Measurements from ENCODE around the gene HERC2. TPM values are rescaled to one million over a fixed set of nuclear protein-coding genes. Genes with fewer than 3 reads are reported as not detected.
A peak's percentile ranks its signal among the peaks of the same experiment; 100 is the strongest.
"Not testable (repeated sequence)": the region's sequence is repeated elsewhere in the genome, so short reads cannot be mapped to it uniquely, and the experiment has no call there.

HERC2 gene
- total RNA-seq: 50.4 and 53.6 TPM in 2 replicates

GRCh38 chr15:28322129-28322588 is at the start of gene HERC2:
TSS of gene HERC2 (minus strand) at chr15:28322179. CDS start at chr15:28321433, 746 bp downstream.
- not testable (repeated sequence) for DNase-seq (ENCODE audit: insufficient read length, low spot score, missing footprints); H3K36me3 ChIP-seq (ENCODE audit: insufficient read depth, low read length); H3K4me1 ChIP-seq (ENCODE audit: insufficient read depth, low read length); H3K27me3 ChIP-seq (ENCODE audit: insufficient read depth, low read length); H2AFZ ChIP-seq (ENCODE audit: low read length); H3K9me3 ChIP-seq (ENCODE audit: low read depth, low read length); H4K20me1 ChIP-seq (ENCODE audit: insufficient read depth, low read length); H3K27ac ChIP-seq (ENCODE audit: low read depth, low read length)
- H3K4me2 ChIP-seq (ENCODE audit: insufficient read depth, low read length): peak within 1 kb of the TSS; percentile 65
- peak within 1 kb of the TSS; percentile 61 for H3K4me3 ChIP-seq (ENCODE audit: insufficient read depth, low read length)
- peaks cover 16% of the 10 kb centered on the region for H3K79me2 ChIP-seq (ENCODE audit: insufficient read depth, low read length)

- H3K27me3 ChIP-seq (ENCODE audit: insufficient read depth, low read length); H3K4me2 ChIP-seq (ENCODE audit: insufficient read depth, low read length); H3K9me3 ChIP-seq (ENCODE audit: low read depth, low read length); H4K20me1 ChIP-seq (ENCODE audit: insufficient read depth, low read length); H3K79me2 ChIP-seq (ENCODE audit: insufficient read depth, low read length); H2AFZ ChIP-seq (ENCODE audit: low read length); H3K36me3 ChIP-seq (ENCODE audit: insufficient read depth, low read length); DNase-seq (ENCODE audit: insufficient read length, low spot score, missing footprints); H3K27ac ChIP-seq (ENCODE audit: low read depth, low read length); H3K4me1 ChIP-seq (ENCODE audit: insufficient read depth, low read length); H3K4me3 ChIP-seq (ENCODE audit: insufficient read depth, low read length): not testable (repeated sequence)
These were observed 43.5 kb upstream of the HERC2 start for GRCh38 chr15:28365502-28365901.

DNA sequence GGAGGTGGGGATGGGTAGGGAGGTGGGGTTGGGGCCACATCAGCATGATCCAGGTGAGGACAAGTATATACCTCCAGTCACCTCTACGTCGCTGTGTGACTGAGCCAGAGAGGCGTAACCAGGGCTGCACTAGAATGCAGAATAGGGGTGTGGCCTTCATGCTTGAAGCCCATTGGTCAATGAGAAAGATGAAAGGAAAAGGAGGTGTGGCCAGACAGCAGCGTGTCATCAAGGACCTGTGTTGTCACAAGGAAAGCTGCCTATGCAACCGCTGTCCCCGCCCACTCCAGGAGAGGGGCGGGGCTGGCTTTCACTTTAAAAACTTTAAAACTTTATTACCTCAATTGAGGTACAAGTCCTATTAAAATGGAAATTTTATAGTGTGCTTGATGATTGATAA is 36.0 kb upstream of the HERC2 start, which contains the start of gene GOLGA6L24:
Gene GOLGA6L24 (minus strand): TSS at position 101 of the 400 bp plus-strand sequence. CDS start 61 bp downstream, at position 40.
- DNase-seq (ENCODE audit: insufficient read length, low spot score, missing footprints); H3K4me1 ChIP-seq (ENCODE audit: insufficient read depth, low read length); H3K79me2 ChIP-seq (ENCODE audit: insufficient read depth, low read length); H4K20me1 ChIP-seq (ENCODE audit: insufficient read depth, low read length); H3K4me3 ChIP-seq (ENCODE audit: insufficient read depth, low read length); H3K27me3 ChIP-seq (ENCODE audit: insufficient read depth, low read length); H3K9me3 ChIP-seq (ENCODE audit: low read depth, low read length); H3K4me2 ChIP-seq (ENCODE audit: insufficient read depth, low read length); H2AFZ ChIP-seq (ENCODE audit: low read length); H3K27ac ChIP-seq (ENCODE audit: low read depth, low read length); H3K36me3 ChIP-seq (ENCODE audit: insufficient read depth, low read length): not testable (repeated sequence)

DNA sequence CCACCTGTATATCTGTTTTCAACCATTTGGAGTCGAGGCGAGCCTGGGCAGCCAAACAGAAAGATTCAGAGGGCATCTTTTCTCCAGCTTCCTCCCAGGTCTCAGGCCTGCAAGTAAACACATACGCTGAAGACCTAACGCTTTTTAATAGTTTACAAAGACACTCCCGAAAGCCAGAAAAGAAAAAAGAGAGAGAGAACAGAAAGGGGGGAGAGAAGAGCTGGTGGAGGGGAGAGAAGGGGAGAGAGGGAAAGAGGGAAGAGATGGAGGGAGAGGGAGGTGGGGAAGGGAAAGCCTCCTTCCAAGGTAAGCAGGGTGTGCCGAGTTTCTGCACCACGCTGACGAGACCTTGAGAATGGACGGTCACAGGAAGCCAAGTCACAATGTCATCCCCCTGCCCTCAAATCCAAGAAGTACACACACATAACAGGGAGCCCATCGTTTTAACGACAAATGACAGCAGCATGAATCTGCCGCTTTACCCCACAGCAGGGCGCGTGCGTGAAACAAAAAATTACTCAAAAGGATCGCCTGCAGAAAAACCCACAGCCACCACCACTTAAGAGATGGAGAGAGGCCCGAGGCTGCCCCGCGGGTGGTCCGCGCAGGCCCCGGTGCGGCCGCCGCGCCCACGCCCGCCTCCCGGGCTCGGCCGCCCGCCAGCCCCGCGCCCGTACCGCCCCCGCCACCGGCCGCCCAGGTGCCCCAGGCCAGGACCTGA is 461 bp downstream of the HERC2 start:
- peak overlapping the region; percentile 61 for H3K4me3 ChIP-seq (ENCODE audit: insufficient read depth, low read length)
- H3K27ac ChIP-seq (ENCODE audit: low read depth, low read length): not testable (repeated sequence)

DNA sequence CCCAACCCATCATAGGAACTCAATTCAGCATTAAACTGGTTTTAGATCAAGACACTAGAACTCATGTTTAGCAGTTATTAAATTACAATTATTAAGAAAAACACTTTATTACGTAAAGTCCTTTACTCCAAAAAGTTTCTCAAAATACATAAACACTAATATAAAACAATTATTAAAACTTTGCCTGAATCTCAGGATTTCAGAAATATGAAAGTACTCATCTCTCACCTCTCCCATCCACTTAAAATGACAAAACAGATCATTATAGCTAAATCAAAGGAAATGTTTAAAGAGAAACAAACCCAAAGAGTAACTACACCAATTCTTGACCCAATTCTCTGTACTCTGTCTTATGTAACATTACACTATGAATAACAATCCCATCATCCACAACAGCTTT is 2.3 kb downstream of the HERC2 start:
- not testable (repeated sequence) for H3K9me3 ChIP-seq (ENCODE audit: low read depth, low read length); H3K4me1 ChIP-seq (ENCODE audit: insufficient read depth, low read length); H3K4me2 ChIP-seq (ENCODE audit: insufficient read depth, low read length); H4K20me1 ChIP-seq (ENCODE audit: insufficient read depth, low read length); H2AFZ ChIP-seq (ENCODE audit: low read length); H3K27me3 ChIP-seq (ENCODE audit: insufficient read depth, low read length); H3K27ac ChIP-seq (ENCODE audit: low read depth, low read length); DNase-seq (ENCODE audit: insufficient read length, low spot score, missing footprints); H3K4me3 ChIP-seq (ENCODE audit: insufficient read depth, low read length); H3K36me3 ChIP-seq (ENCODE audit: insufficient read depth, low read length)
- peaks cover 27% of the 10 kb centered on the region for H3K79me2 ChIP-seq (ENCODE audit: insufficient read depth, low read length)

More for the DNA sequence above, 461 bp downstream of the HERC2 start:
- H3K36me3 ChIP-seq (ENCODE audit: insufficient read depth, low read length); DNase-seq (ENCODE audit: insufficient read length, low spot score, missing footprints); H3K4me1 ChIP-seq (ENCODE audit: insufficient read depth, low read length); H3K27me3 ChIP-seq (ENCODE audit: insufficient read depth, low read length); H2AFZ ChIP-seq (ENCODE audit: low read length); H3K9me3 ChIP-seq (ENCODE audit: low read depth, low read length); H4K20me1 ChIP-seq (ENCODE audit: insufficient read depth, low read length): not testable (repeated sequence)
- peak overlapping the region; percentile 65 for H3K4me2 ChIP-seq (ENCODE audit: insufficient read depth, low read length)
- peaks cover 20% of the 10 kb centered on the region for H3K79me2 ChIP-seq (ENCODE audit: insufficient read depth, low read length)

GRCh38 chr15:28318828-28319227 is 3.2 kb downstream of the HERC2 start:
- H3K9me3 ChIP-seq (ENCODE audit: low read depth, low read length); H3K36me3 ChIP-seq (ENCODE audit: insufficient read depth, low read length); H3K27me3 ChIP-seq (ENCODE audit: insufficient read depth, low read length); H4K20me1 ChIP-seq (ENCODE audit: insufficient read depth, low read length); H3K4me1 ChIP-seq (ENCODE audit: insufficient read depth, low read length); H3K27ac ChIP-seq (ENCODE audit: low read depth, low read length); H2AFZ ChIP-seq (ENCODE audit: low read length); H3K4me3 ChIP-seq (ENCODE audit: insufficient read depth, low read length); DNase-seq (ENCODE audit: insufficient read length, low spot score, missing footprints); H3K4me2 ChIP-seq (ENCODE audit: insufficient read depth, low read length): not testable (repeated sequence)
- H3K79me2 ChIP-seq (ENCODE audit: insufficient read depth, low read length): peaks cover 32% of the 10 kb centered on the region

DNA sequence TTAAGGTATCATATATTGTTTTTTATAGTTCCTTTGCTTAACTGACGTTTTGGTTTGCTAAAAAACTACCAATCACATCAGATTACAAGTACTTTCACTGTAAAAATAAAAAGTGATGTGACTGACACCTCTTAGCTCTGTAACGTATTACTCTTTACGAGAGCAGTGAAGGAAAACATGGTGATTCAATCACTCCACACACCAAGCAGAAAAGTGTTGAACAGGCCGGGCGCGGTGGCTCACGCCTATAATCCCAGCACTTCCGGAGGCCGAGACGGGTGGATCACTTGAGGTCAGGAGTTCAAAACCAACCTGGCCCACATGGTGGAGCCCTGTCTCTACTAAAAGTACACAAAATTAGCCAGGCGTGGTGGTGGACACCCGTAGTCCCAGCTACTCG is 3.9 kb downstream of the HERC2 start:
- H3K9me3 ChIP-seq (ENCODE audit: low read depth, low read length); H3K27me3 ChIP-seq (ENCODE audit: insufficient read depth, low read length); H3K27ac ChIP-seq (ENCODE audit: low read depth, low read length); H3K36me3 ChIP-seq (ENCODE audit: insufficient read depth, low read length); H3K4me3 ChIP-seq (ENCODE audit: insufficient read depth, low read length); H4K20me1 ChIP-seq (ENCODE audit: insufficient read depth, low read length); DNase-seq (ENCODE audit: insufficient read length, low spot score, missing footprints); H2AFZ ChIP-seq (ENCODE audit: low read length); H3K4me1 ChIP-seq (ENCODE audit: insufficient read depth, low read length); H3K4me2 ChIP-seq (ENCODE audit: insufficient read depth, low read length): not testable (repeated sequence)
- H3K79me2 ChIP-seq (ENCODE audit: insufficient read depth, low read length): peaks cover 36% of the 10 kb centered on the region

GRCh38 chr15:28316958-28317357 is 5.0 kb downstream of the HERC2 start:
- not testable (repeated sequence) for H3K4me1 ChIP-seq (ENCODE audit: insufficient read depth, low read length); H3K4me3 ChIP-seq (ENCODE audit: insufficient read depth, low read length); H3K4me2 ChIP-seq (ENCODE audit: insufficient read depth, low read length); H4K20me1 ChIP-seq (ENCODE audit: insufficient read depth, low read length); H2AFZ ChIP-seq (ENCODE audit: low read length); H3K36me3 ChIP-seq (ENCODE audit: insufficient read depth, low read length); H3K9me3 ChIP-seq (ENCODE audit: low read depth, low read length); H3K27ac ChIP-seq (ENCODE audit: low read depth, low read length); H3K27me3 ChIP-seq (ENCODE audit: insufficient read depth, low read length); DNase-seq (ENCODE audit: insufficient read length, low spot score, missing footprints)
- peaks cover 36% of the 10 kb centered on the region for H3K79me2 ChIP-seq (ENCODE audit: insufficient read depth, low read length)

- not testable (repeated sequence) for H3K36me3 ChIP-seq (ENCODE audit: insufficient read depth, low read length); H3K9me3 ChIP-seq (ENCODE audit: low read depth, low read length); H3K4me3 ChIP-seq (ENCODE audit: insufficient read depth, low read length); DNase-seq (ENCODE audit: insufficient read length, low spot score, missing footprints); H3K27ac ChIP-seq (ENCODE audit: low read depth, low read length); H2AFZ ChIP-seq (ENCODE audit: low read length); H4K20me1 ChIP-seq (ENCODE audit: insufficient read depth, low read length); H3K27me3 ChIP-seq (ENCODE audit: insufficient read depth, low read length); H3K4me1 ChIP-seq (ENCODE audit: insufficient read depth, low read length); H3K4me2 ChIP-seq (ENCODE audit: insufficient read depth, low read length)
- H3K79me2 ChIP-seq (ENCODE audit: insufficient read depth, low read length): peaks cover 14% of the 10 kb centered on the region
These were observed 11.5 kb downstream of the HERC2 start for GRCh38 chr15:28310454-28310853.

All from osteoblast (primary cell).